Activated CD8-positive, alpha-beta memory T cell treated with anti-CD3 and anti-CD28 coated beads for 24 hours (primary cell): ENCODE measurements around the gene BABAM2.

ENCODE experiments used
- DNase-seq: peaks from one replicate; pipeline ENCODE4 v3.0.0-alpha.2; 2020

The BABAM2 gene

GRCh38 chr2:28267282-28267681, 376.8 kb downstream of the BABAM2 start:
- no peak for DNase-seq

GRCh38 chr2:28268386-28268785, 377.9 kb downstream of the BABAM2 start:
- no peak for DNase-seq

- no peak for DNase-seq
These were observed 378.7 kb downstream of the BABAM2 start for GRCh38 chr2:28269019-28269784.

DNA sequence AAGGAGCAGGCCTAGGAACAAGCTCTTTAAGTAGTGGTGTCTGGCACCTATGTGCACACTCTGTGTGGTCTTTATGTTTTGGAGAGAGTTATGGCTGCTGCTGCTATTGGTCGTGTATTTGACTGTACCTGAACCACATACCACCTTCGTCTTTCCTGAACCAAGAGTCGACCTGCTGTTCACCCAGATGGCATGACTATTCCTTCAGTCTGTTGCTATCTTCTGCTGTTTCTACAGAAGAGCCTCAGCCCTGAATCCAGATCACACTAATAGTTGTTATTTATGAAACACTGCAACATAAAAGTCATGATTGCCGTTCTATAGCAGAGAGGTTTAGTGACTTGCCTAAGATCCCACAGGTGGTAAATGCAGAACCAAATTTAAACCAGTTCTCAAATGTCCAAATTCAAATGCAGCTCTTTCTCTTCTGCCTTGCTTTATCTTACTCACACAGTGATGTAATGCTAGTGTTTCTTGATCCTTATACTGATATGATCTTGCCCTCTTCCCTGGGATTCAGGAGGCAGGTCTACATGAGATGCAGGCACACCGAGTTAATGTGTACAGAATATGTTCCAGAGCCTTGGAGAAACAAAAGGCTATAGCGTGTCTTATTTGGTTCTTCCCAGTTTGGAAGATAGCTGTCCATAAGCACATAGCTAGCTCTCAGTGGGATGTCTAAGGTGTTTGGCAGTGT, 380.1 kb downstream of the BABAM2 start:
- DNase-seq: no peak

DNA sequence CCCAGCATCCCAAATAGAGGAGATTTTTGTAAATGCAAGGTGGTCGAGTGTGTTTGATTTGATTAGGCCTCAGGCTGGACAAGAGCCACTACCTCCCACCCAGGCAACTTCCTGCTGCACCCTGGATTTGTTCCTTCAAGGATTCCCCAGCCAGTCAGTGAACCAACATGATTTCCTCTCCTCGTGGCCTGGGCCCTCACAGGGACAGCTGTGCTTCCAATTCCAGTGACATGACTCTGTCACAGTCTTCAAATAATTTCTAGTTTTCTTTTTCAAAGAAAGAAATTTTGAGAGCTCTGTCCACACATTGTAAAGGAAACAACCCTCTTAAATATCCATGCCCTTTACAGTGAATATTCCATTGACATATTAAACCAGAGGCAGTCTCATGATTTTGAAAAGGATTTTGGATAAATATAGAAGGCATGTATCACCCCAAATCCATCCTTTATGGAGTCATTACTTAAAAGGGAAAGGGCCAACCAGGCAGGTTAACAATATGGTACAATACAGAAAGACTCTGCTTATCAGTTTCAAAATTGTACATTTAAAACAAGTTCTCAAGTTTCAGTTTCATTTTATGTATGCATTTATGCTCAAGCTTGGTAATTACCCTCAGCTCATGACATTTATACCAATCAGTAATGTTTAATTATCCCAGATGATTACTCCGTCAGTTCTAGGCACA, 380.8 kb downstream of the BABAM2 start:
- no peak for DNase-seq

DNA sequence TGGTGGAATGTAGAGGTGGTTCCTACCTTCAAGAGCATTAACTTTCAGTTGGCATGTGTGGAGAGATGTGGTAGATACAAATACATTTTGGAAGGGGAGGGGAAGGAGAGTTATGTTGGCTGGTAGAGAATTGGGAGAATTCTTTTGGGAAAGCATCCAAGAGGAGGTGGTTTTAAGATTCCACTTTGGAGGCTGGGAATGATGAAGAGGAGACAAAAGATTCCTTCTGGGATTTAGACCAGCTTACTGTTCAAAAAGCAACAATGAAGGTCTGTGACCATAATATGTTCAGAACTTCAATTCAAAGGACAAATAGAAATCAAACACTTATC, 381.4 kb downstream of the BABAM2 start:
- DNase-seq: no peak

DNA sequence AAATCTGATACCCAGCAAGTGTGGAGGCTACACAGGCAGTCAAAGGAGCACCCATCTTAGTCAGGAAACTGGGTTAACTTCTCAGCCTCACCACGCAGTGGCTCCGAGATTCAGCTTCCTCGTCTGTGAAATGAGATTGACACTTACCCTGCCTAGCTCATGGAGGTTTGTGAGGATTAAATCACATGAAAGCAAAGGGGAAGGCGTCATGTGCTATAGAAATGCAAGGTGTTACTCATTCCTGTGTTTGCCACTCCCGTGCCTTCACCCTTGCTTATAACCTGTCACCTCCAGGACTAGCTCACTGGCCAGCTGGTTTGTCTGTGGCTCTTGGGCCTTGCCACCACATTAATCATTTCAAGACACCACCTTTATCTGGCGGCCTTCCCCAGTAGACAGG, 383.2 kb downstream of the BABAM2 start:
- no peak for DNase-seq

GRCh38 chr2:28274911-28275685, 384.6 kb downstream of the BABAM2 start:
- no peak for DNase-seq

GRCh38 chr2:28276076-28276618, 385.6 kb downstream of the BABAM2 start:
- DNase-seq: peak; percentile 64

- no peak for DNase-seq
These were observed 386.3 kb downstream of the BABAM2 start for GRCh38 chr2:28276807-28277206.

DNA sequence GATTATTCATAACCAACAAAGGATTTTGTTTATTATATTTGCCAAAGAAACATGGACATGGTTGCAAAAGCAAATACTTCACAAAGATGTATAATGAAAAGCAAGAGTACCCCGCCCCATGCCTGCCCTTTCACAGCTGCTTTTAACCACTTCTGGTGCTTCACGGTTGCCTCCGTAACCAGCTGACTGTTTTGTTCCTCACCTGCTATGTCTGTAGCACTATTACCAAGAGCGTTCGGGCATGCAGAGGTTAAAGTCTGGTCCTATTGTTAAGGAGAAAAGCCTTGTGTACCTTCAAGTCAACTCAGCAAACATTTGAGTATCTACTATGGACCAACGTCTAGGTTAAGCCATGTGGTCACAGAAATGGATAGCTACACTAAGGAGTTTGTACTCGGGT, 386.9 kb downstream of the BABAM2 start:
- DNase-seq: no peak

- DNase-seq: no peak
These were observed 388.8 kb downstream of the BABAM2 start for GRCh38 chr2:28279371-28279770.

DNA sequence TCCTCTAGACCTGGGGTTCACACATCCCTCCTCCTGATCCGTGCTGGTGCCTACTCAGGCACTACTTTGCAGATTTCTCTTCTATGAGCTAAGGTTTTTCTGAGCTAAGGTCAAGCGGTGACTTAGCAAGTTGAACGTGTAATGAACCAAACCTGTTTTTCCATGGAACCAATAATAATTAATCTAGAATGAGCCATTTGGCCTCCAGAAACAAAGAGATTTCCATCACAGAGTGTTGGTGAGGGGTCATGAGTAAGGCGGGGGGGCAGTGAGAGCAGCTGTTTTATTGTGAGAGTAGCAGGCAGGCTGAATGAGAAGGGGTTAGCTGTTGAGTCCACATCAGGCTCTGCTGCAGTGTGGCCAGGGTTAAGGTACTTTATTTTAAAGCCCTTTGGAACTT, 390.1 kb downstream of the BABAM2 start:
- no peak for DNase-seq

DNA sequence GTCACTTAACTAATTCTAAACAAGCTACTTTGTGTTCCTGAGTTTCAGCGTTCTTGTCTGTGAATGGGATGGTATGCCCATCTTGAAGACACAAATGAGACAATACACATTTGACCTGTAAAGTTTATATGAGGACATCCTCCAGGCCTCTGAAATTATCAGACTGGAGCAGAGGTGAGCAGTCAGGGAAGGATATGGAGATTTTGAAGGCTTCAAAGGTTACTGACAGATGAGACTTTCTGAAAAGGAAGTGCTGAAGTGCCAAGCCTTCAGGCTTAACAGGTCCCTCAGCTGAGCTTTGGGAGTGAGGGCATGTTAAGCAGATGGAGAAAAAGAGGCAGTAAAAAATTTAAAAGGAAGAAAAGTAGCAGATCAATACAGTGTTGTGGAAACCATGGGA, 391.2 kb downstream of the BABAM2 start:
- DNase-seq: no peak

DNA sequence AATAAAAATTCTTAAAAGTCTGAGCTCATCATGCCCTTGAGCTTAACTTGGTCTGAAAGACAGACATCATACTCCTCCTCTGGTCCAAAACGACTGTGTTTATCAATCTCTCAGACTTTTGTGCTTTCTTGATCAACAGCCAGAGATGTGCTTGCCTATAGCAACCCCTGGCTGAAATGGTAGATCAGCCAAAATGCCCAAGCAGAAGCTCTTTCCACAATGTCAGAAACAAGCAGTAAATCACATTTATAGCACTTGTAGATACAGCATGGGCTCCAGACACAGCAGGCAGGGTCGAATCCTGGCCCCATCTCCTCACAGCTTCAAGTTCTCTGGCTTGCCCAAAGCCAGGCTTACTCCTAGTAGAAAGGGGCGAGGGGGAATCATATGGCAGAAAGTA, 391.7 kb downstream of the BABAM2 start:
- no peak for DNase-seq

DNA sequence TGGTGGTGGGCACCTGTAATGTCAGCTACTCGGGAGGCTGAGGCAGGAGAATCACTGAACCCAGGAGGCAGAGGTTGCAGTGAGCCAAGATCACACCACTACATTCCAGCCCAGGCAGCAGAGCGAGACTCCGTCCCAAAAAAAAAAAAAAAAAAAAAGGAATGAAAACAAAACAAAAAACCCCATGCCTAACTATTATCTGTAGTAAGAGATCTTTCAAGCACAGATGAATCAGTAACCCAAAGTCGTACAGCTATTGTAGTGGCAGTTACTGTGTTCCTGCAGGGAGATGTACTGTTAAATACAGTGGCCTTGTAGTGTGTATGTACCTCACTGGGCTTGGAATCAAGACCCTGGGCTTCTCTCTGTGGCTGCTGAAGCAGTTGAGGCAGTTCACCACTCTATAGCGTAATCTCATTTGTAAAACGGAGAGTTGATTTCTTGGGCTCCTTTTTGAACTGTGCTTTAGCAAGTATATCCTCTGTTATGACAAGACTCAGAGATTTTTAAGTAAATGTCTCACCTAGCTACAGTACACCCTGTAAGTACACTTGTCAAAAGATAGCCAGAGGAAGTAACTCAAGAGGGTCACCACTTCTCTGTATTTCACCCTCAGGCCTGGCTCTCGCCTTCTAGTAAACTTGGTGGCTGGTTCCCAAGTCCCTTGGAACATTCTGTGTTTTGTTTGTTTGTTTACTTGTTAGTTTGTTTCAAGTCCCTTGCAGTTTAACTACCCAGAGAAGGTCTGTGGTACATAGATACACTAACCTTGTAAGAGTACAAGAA, 392.5 kb downstream of the BABAM2 start:
- no peak for DNase-seq

GRCh38 chr2:28283861-28284260, 393.3 kb downstream of the BABAM2 start:
- DNase-seq: no peak

DNA sequence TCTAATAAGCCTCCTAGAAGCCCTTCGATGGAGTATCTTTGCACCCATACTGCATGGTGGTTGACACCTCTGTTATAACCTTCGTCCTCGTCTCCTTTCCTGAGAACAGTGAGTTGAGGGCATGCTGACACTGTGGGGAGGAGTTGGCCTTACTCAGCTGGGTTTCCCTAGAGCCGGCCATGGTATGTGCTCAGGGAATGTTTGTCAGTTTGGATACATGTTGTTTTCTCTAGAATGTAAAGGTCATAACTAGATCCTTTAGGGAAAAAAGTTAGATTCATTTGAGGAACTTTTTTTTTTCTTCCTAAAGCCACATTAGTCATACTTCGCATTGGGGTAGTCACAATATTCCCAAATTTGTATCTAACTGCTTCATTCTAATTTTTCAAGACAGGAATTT, 396.1 kb downstream of the BABAM2 start:
- no peak for DNase-seq

- DNase-seq: no peak
These were observed 396.9 kb downstream of the BABAM2 start for GRCh38 chr2:28287256-28287915.

- no peak for DNase-seq
These were observed 398.1 kb downstream of the BABAM2 start for GRCh38 chr2:28288620-28289019.

GRCh38 chr2:28291811-28292440, 401.4 kb downstream of the BABAM2 start:
- DNase-seq: no peak
